LNCAP (cell line): Measurements from ENCODE around the gene GNB3.

Source experiments
- CTCF ChIP-seq: fragments of 450-650 bp; IDR thresholded peaks from 2 replicates; pipeline ENCODE4 v1.5.1; 2017; ENCODE audit warnings: mild to moderate bottlenecking

GNB3 gene

GRCh38 chr12:6819106-6820030, 21.4 kb upstream of the GNB3 start:
- TF ChIP-seq CTCF = no peak

DNA sequence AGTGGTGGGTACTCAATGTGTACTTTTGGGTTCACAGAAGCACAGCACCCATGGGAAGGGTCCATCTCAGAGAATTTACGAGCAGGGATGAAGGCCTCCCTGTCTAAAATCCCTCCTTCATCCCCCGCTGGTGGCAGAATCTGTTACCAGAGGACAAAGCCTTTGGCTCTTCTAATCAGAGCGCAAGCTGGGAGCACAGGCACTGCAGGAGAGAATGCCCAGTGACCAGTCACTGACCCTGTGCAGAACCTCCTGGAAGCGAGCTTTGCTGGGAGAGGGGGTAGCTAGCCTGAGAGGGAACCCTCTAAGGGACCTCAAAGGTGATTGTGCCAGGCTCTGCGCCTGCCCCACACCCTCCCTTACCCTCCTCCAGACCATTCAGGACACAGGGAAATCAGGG, 20.6 kb upstream of the GNB3 start:
- no peak for TF ChIP-seq CTCF

DNA sequence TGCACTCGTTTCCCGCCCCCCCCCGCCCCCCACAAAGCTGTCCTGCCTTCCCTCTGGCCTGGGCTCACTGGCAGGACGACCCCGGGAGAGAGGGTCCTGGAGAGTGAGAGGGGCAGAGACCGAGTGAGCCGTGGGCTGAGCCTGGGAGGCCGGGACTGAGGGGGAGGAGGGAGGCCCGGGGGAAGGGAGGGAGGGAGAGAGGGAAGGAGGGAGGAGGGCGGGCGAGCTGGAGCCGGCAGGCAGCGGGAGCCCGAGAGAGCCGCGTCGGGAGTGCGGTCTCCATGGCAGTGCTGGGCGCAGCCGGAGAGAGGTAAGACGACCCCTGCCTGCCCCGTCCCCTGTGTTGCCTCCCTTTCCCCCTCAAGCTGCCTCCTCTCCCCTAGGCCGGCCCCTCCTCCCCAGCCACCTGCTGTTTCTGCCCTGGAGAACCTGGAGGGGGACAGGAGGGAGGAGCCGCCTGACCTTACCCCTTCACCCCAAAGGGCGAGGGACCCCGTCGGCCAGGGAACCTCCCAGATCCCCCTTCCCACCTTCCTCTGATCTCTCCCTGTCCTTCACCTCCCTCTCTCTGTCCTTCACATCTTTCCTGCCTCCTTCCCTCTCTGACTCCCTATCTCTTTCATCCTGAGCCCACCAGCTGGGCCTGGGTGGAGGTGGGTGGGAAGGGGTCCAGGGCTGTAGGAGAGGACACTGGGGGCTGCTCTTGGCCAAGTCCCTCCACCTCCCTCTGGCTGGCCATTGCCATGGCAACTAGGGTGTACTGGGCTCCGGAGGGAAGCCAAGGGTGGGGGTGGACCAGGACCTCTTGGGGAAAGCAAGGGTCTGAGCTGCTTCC, 18.9 kb upstream of the GNB3 start, which contains the start of gene GPR162:
Gene GPR162 (plus strand): TSS at position 231 of the 835 bp plus-strand sequence. CDS start 2,078 bp downstream, outside the sequence.
- TF ChIP-seq CTCF = no peak

DNA sequence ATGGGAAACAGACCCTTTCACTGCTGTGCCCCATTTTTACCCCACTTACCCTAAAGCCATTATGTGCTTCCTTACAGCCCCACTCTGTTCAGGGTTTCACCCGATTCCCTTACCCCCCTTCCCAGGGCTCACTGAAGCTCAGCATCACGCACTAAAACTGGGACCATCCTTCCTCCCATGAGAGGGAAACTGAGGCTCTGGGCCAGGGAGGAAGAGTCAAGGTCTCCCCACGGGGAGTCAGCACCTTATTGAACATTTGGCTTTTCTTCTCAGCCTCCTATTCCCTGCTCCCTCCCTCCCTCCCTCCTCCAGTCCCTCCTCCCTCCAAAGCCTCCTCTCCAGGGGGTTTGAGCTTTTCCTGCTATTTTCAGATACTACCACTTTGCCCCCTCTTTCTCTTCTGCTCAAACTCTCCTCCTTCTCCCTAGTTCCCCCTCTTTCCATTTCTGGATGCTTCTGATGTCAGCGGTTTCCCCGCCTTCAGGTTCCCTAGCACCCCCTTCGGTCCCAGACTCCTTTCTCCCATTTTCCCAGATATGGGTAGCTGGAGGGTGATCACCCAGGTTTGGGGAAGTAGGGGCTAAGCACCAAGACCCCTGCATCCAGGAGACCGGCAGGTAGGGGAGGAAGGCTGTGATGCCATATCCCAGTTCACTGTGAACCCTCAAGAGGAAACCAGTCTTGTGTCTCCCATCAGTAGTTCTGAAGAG, 18.1 kb upstream of the GNB3 start:
- no peak for TF ChIP-seq CTCF

DNA sequence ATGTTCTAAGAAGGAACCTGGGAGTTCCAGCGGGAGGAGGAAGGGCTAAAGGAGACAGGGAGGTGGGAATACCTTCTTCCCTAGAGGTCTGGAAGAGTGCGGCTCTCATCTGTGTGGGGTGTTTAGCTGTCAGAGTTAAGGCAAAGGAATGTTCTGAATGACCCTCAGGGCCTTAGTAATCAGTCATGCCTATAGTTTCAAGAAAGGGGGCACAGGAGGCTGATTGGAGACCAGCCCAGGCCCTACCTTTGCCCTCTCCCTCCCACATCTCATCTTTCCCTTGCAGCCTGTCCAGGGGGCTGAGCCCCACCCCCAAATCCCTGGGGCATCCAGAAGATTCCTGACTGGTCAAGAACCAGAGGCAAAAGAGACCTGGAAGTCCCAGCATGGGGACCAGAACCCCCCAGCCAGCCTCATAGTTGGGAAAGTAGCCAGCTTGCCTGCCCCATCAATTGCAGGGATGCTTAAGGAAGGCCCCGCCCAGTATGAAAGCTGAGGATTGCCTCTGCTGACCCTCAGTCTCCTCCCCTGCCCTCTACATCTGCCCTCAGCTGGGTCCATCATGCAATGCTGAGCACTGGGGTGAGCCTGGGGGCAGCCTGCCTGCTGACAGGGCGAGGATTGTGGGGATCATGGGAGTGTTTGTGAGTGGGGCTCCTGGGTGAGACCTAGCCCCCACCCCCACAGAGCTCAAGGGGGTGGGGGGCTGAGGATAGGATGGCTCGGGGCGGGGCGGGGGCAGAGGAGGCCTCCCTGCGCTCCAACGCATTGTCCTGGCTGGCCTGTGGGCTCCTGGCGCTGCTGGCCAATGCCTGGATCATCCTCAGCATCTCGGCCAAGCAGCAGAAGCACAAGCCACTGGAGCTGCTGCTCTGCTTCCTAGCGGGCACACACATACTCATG, 17.3 kb upstream of the GNB3 start:
- TF ChIP-seq CTCF = no peak

- no peak for TF ChIP-seq CTCF
Measured at GRCh38 chr12:6824085-6824775, 16.5 kb upstream of the GNB3 start.
